ENCODE measurements around the gene GPR84. TPM values are rescaled to one million over a fixed set of nuclear protein-coding genes. Genes with fewer than 3 reads are reported as not detected.

GPR84 gene
- total and polyA plus RNA-seq, 2 experiments from 2014 or later: not detected

DNA sequence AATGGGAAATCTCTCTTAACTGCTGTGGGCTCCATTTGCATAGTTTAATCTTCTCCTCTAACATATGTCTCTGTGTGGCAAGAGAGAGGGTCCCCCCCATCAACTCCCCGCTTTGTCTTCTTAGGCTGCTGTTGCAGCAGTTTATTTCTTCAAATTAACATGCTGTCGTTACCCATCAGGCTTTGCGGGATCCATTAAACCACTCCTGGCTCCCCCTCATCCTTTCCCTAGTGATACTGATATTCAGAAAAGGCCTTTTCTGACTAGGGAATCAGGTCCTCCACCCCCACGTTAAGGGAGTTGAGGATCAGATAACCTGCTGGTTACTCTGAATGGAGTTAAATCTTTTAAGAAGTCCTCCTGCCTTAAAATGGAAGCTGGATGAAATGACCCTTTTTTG, 15.2 kb downstream of the GPR84 start:
- peaks cover 38% of the 10 kb centered on the region for H3K27me3 Mint-ChIP-seq (ENCODE audit: insufficient read depth, low read depth, poor library complexity)
- no peaks in the 10 kb centered on the region for H3K9me3 Mint-ChIP-seq
- H3K27ac ChIP-seq (ENCODE audit: low read depth): no peak overlapping the region
- no peak overlapping the region for H3K4me3 Mint-ChIP-seq
- H3F3A ChIP-seq (replicated peaks; ENCODE audit: low read depth): peaks cover 29% of the 10 kb centered on the region
- H3K9me2 ChIP-seq (ENCODE audit: insufficient read depth): no peaks in the 10 kb centered on the region
- TF ChIP-seq STAT1 (IDR thresholded peaks at IDR 0.05; ENCODE audit: unreplicated experiment) (no peak), CREB1 (CRISPR knock-in tag; IDR thresholded peaks at IDR 0.05; ENCODE audit: low read depth) (no peak), NANOG (IDR thresholded peaks at IDR 0.05; ENCODE audit: borderline replicate concordance) (no peak), JUNB (IDR thresholded peaks at IDR 0.05; ENCODE audit: unreplicated experiment) (no peak), EZH2phosphoT487 (IDR thresholded peaks at IDR 0.05; ENCODE audit: unreplicated experiment) (no peak), ZNF331 (CRISPR knock-in tag; IDR thresholded peaks at IDR 0.05; ENCODE audit: low read depth) (no peak), ZNF114 (CRISPR knock-in tag; IDR thresholded peaks at IDR 0.05) (no peak)
- TF ChIP-seq, protein P1, sequence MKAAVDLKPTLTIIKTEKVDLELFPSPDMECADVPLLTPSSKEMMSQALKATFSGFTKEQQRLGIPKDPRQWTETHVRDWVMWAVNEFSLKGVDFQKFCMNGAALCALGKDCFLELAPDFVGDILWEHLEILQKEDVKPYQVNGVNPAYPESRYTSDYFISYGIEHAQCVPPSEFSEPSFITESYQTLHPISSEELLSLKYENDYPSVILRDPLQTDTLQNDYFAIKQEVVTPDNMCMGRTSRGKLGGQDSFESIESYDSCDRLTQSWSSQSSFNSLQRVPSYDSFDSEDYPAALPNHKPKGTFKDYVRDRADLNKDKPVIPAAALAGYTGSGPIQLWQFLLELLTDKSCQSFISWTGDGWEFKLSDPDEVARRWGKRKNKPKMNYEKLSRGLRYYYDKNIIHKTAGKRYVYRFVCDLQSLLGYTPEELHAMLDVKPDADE (IDR thresholded peaks at IDR 0.05): no peak
- TF ChIP-seq, protein P2, sequence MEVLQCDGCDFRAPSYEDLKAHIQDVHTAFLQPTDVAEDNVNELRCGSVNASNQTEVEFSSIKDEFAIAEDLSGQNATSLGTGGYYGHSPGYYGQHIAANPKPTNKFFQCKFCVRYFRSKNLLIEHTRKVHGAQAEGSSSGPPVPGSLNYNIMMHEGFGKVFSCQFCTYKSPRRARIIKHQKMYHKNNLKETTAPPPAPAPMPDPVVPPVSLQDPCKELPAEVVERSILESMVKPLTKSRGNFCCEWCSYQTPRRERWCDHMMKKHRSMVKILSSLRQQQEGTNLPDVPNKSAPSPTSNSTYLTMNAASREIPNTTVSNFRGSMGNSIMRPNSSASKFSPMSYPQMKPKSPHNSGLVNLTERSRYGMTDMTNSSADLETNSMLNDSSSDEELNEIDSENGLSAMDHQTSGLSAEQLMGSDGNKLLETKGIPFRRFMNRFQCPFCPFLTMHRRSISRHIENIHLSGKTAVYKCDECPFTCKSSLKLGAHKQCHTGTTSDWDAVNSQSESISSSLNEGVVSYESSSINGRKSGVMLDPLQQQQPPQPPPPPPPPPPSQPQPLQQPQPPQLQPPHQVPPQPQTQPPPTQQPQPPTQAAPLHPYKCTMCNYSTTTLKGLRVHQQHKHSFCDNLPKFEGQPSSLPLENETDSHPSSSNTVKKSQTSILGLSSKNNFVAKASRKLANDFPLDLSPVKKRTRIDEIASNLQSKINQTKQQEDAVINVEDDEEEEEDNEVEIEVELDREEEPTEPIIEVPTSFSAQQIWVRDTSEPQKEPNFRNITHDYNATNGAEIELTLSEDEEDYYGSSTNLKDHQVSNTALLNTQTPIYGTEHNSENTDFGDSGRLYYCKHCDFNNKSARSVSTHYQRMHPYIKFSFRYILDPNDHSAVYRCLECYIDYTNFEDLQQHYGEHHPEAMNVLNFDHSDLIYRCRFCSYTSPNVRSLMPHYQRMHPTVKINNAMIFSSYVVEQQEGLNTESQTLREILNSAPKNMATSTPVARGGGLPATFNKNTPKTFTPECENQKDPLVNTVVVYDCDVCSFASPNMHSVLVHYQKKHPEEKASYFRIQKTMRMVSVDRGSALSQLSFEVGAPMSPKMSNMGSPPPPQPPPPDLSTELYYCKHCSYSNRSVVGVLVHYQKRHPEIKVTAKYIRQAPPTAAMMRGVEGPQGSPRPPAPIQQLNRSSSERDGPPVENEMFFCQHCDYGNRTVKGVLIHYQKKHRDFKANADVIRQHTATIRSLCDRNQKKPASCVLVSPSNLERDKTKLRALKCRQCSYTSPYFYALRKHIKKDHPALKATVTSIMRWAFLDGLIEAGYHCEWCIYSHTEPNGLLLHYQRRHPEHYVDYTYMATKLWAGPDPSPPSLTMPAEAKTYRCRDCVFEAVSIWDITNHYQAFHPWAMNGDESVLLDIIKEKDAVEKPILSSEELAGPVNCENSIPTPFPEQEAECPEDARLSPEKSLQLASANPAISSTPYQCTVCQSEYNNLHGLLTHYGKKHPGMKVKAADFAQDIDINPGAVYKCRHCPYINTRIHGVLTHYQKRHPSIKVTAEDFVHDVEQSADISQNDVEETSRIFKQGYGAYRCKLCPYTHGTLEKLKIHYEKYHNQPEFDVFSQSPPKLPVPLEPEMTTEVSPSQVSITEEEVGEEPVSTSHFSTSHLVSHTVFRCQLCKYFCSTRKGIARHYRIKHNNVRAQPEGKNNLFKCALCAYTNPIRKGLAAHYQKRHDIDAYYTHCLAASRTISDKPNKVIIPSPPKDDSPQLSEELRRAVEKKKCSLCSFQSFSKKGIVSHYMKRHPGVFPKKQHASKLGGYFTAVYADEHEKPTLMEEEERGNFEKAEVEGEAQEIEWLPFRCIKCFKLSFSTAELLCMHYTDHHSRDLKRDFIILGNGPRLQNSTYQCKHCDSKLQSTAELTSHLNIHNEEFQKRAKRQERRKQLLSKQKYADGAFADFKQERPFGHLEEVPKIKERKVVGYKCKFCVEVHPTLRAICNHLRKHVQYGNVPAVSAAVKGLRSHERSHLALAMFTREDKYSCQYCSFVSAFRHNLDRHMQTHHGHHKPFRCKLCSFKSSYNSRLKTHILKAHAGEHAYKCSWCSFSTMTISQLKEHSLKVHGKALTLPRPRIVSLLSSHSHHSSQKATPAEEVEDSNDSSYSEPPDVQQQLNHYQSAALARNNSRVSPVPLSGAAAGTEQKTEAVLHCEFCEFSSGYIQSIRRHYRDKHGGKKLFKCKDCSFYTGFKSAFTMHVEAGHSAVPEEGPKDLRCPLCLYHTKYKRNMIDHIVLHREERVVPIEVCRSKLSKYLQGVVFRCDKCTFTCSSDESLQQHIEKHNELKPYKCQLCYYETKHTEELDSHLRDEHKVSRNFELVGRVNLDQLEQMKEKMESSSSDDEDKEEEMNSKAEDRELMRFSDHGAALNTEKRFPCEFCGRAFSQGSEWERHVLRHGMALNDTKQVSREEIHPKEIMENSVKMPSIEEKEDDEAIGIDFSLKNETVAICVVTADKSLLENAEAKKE (CRISPR knock-in tag; IDR thresholded peaks at IDR 0.05): no peak
- TF ChIP-seq, protein P3, sequence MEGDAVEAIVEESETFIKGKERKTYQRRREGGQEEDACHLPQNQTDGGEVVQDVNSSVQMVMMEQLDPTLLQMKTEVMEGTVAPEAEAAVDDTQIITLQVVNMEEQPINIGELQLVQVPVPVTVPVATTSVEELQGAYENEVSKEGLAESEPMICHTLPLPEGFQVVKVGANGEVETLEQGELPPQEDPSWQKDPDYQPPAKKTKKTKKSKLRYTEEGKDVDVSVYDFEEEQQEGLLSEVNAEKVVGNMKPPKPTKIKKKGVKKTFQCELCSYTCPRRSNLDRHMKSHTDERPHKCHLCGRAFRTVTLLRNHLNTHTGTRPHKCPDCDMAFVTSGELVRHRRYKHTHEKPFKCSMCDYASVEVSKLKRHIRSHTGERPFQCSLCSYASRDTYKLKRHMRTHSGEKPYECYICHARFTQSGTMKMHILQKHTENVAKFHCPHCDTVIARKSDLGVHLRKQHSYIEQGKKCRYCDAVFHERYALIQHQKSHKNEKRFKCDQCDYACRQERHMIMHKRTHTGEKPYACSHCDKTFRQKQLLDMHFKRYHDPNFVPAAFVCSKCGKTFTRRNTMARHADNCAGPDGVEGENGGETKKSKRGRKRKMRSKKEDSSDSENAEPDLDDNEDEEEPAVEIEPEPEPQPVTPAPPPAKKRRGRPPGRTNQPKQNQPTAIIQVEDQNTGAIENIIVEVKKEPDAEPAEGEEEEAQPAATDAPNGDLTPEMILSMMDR (conservative IDR thresholded peaks at IDR 0.05; ENCODE audit: low read depth in 2 of 2): no peak
- TF ChIP-seq, protein P4, sequence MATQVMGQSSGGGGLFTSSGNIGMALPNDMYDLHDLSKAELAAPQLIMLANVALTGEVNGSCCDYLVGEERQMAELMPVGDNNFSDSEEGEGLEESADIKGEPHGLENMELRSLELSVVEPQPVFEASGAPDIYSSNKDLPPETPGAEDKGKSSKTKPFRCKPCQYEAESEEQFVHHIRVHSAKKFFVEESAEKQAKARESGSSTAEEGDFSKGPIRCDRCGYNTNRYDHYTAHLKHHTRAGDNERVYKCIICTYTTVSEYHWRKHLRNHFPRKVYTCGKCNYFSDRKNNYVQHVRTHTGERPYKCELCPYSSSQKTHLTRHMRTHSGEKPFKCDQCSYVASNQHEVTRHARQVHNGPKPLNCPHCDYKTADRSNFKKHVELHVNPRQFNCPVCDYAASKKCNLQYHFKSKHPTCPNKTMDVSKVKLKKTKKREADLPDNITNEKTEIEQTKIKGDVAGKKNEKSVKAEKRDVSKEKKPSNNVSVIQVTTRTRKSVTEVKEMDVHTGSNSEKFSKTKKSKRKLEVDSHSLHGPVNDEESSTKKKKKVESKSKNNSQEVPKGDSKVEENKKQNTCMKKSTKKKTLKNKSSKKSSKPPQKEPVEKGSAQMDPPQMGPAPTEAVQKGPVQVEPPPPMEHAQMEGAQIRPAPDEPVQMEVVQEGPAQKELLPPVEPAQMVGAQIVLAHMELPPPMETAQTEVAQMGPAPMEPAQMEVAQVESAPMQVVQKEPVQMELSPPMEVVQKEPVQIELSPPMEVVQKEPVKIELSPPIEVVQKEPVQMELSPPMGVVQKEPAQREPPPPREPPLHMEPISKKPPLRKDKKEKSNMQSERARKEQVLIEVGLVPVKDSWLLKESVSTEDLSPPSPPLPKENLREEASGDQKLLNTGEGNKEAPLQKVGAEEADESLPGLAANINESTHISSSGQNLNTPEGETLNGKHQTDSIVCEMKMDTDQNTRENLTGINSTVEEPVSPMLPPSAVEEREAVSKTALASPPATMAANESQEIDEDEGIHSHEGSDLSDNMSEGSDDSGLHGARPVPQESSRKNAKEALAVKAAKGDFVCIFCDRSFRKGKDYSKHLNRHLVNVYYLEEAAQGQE (IDR thresholded peaks at IDR 0.05; ENCODE audit: unreplicated experiment): no peak
- H3K36me3 Mint-ChIP-seq (ENCODE audit: low read depth): peaks cover 47% of the 10 kb centered on the region
- peaks cover 33% of the 10 kb centered on the region; the same call in 1 of the 2 replicates for H3K27me3 ChIP-seq (ENCODE audit: insufficient read depth)
- no peak overlapping the region for H2AFZ ChIP-seq
- H3K4me1 Mint-ChIP-seq: peaks cover 51% of the 10 kb centered on the region
- H3K79me2 ChIP-seq (replicated peaks; ENCODE audit: insufficient read depth): no peaks in the 10 kb centered on the region
- H3K27ac Mint-ChIP-seq: no peak overlapping the region
- ATAC-seq: no peak
- H3K4me3 ChIP-seq: no peak overlapping the region
- no peak for DNase-seq (ENCODE audit: low spot score)
- H3K4me2 ChIP-seq: no peak overlapping the region
- peaks cover 47% of the 10 kb centered on the region for H3K4me1 ChIP-seq (ENCODE audit: insufficient read depth)
- peaks cover 25% of the 10 kb centered on the region for H3K36me3 ChIP-seq (ENCODE audit: insufficient read depth)
- H4K20me1 ChIP-seq (replicated peaks; ENCODE audit: insufficient read depth): peaks cover 6% of the 10 kb centered on the region
